Naive thymus-derived CD4-positive, alpha-beta T cell (primary cell): ENCODE results near the gene GDAP2. TPM values are rescaled to one million over a fixed set of nuclear protein-coding genes. Genes with fewer than 3 reads are reported as not detected.

Experiments used
- ATAC-seq: fragments of 150-1000 bp; cut with Tn5 transposase; 2 replicates; pipeline ENCODE4 v1.10.0; 2021; ENCODE audit warnings: mild to moderate bottlenecking, moderate library complexity
- CTCF ChIA-PET: fragments of 350-600 bp; sonication (Branson Sonifier 250); formaldehyde crosslinking; loops from one replicate; lab custom pipeline; 2021; ENCODE audit warnings: antibody characterized with exemption; lab: Charles Lee
- POLR2A ChIA-PET: fragments of 350-600 bp; sonication (Branson Sonifier 250); formaldehyde crosslinking; loops from one replicate; lab custom pipeline; 2021; ENCODE audit warnings: antibody characterized with exemption, inconsistent platforms; lab: Charles Lee
- DNase-seq, 9 donors: peaks; one replicate each; pipeline versions ENCODE4 v3.0.0 to v3.0.0-alpha.2; 2020 to 2022; ENCODE audit warnings: mixed read lengths in 1 of 9
- H3K27ac ChIP-seq: one replicate; pipeline ENCODE4 v1.7.0; 2013; ENCODE audit warnings: mild to moderate bottlenecking, low read depth, low read length, moderate library complexity
- H3K27me3 ChIP-seq, 2 donors: one replicate each; pipeline ENCODE4 v1.7.0; 2013; ENCODE audit warnings: low read length in 2 of 2, mild to moderate bottlenecking in 2 of 2, moderate library complexity in 2 of 2; ENCODE audit not compliant: control insufficient read depth in 2 of 2, insufficient read depth in 2 of 2
- H3K36me3 ChIP-seq, 3 experiments: 1 replicate in 2 of 3; 2 replicates in 1 of 3; pipeline ENCODE4 v1.7.0; 2013; ENCODE audit warnings: low read length in 3 of 3, mild to moderate bottlenecking in 3 of 3, moderate library complexity in 1 of 3; ENCODE audit not compliant: insufficient read depth in 3 of 3, control insufficient read depth in 2 of 3
- H3K4me1 ChIP-seq, 2 donors: one replicate each; pipeline ENCODE4 v1.7.0; 2013; ENCODE audit warnings: low read length in 2 of 2, mild to moderate bottlenecking in 2 of 2, moderate library complexity in 1 of 2; ENCODE audit not compliant: control insufficient read depth in 2 of 2, insufficient read depth in 2 of 2
- H3K4me3 ChIP-seq: 2 replicates; pipeline ENCODE4 v1.7.0; 2013; ENCODE audit warnings: mild to moderate bottlenecking, low read length
- H3K9me3 ChIP-seq, 3 experiments: 1 replicate in 2 of 3; 2 replicates in 1 of 3; pipeline ENCODE4 v1.7.0; 2013; ENCODE audit warnings: low read length in 3 of 3; ENCODE audit not compliant: control insufficient read depth in 2 of 3
- H3K27ac Mint-ChIP-seq, 9 donors: one replicate each; pipeline ENCODE4 v1.8.0; 2020 to 2022; ENCODE audit warnings: mixed read lengths in 9 of 9, mild to moderate bottlenecking in 8 of 9, moderate library complexity in 5 of 9, inconsistent platforms in 2 of 9
- H3K27me3 Mint-ChIP-seq, 5 donors: one replicate each; pipeline ENCODE4 v1.8.0; 2021 to 2022; ENCODE audit warnings: mixed read lengths in 5 of 5, mild to moderate bottlenecking in 1 of 5
- H3K36me3 Mint-ChIP-seq, 5 donors: one replicate each; pipeline ENCODE4 v1.8.0; 2020 to 2022; ENCODE audit warnings: mixed read lengths in 5 of 5, mild to moderate bottlenecking in 3 of 5, inconsistent platforms in 1 of 5
- H3K4me1 Mint-ChIP-seq, 7 donors: one replicate each; pipeline ENCODE4 v1.8.0; 2020 to 2022; ENCODE audit warnings: mixed read lengths in 7 of 7, mild to moderate bottlenecking in 3 of 7, inconsistent platforms in 1 of 7
- H3K4me3 Mint-ChIP-seq, 10 donors: one replicate each; pipeline ENCODE4 v1.8.0; 2020 to 2022; ENCODE audit warnings: mild to moderate bottlenecking in 10 of 10, mixed read lengths in 10 of 10, moderate library complexity in 6 of 10, inconsistent platforms in 2 of 10
- H3K9me3 Mint-ChIP-seq, 11 donors: one replicate each; pipeline ENCODE4 v1.8.0; 2020 to 2022; ENCODE audit warnings: mixed read lengths in 11 of 11, mild to moderate bottlenecking in 4 of 11, inconsistent platforms in 1 of 11, moderate library complexity in 1 of 11
- intact Hi-C, 2 donors: fragments of 100-400 bp; cut with micrococcal nuclease; formaldehyde crosslinking; loops; one replicate each; pipeline ENCODE4 v1.15.1; 2023
- polyA plus RNA-seq, 2 donors: library from polyadenylated mRNA; unstranded; fragments of 300-500 nt; fragmentation: Illumina TruSeq; gene quantifications; one replicate each; pipeline ENCODE4 v1.2.3, GENCODE V29; 2021
- total RNA-seq, 6 experiments: library from RNA in 5 of 6; stranded (reverse) in 5 of 6; gene quantifications; 1 replicate in 5 of 6; 2 replicates in 1 of 6; pipeline ENCODE4 v1.2.3 and lab custom pipeline; 2021 to 2026

Gene GDAP2
- total and polyA plus RNA-seq, 7 experiments from 2014 or later, result 9.7 to 31.2 (median 24.9) TPM

- no peak for DNase-seq
- CTCF ChIA-PET, result no interaction called here
Measured at GRCh38 chr1:117817629-117818028, 111.8 kb downstream of the GDAP2 start.

GRCh38 chr1:117815926-117816325 lies 113.5 kb downstream of the GDAP2 start:
- intact Hi-C loops, result no loop called here
- DNase-seq, result no peak
- no peaks in the 10 kb centered on the region for H3K27me3 ChIP-seq
- H3K4me3 ChIP-seq, result no peak overlapping the region
- H3K4me1 Mint-ChIP-seq, result peaks cover 0 to under 1% (median 0%) of the 10 kb centered on the region in 7 donors
- H3K4me3 Mint-ChIP-seq, result no peak overlapping the region
- H3K9me3 ChIP-seq, result peaks cover 0 to 2% (median 0%) of the 10 kb centered on the region in 3 experiments
- peaks cover 0 to 13% (median 6%) of the 10 kb centered on the region in 5 donors for H3K27me3 Mint-ChIP-seq
- no peak overlapping the region for H3K27ac ChIP-seq
- peaks cover 0 to 5% (median 0%) of the 10 kb centered on the region in 11 donors for H3K9me3 Mint-ChIP-seq
- no peaks in the 10 kb centered on the region for H3K4me1 ChIP-seq
- ATAC-seq, result no peak
- CTCF ChIA-PET, result no interaction called here
- H3K36me3 ChIP-seq, result no peaks in the 10 kb centered on the region
- H3K36me3 Mint-ChIP-seq, result no peaks in the 10 kb centered on the region
- POLR2A ChIA-PET, result no interaction called here
- no peak overlapping the region for H3K27ac Mint-ChIP-seq

More at GRCh38 chr1:117817629-117818028, 111.8 kb downstream of the GDAP2 start:
- Mint-ChIP-seq H3K4me1 (no peaks in the 10 kb centered on the region), H3K36me3 (no peaks in the 10 kb centered on the region), H3K27ac (no peak overlapping the region), H3K4me3 (no peak overlapping the region), H3K9me3 (peaks cover 0 to 17% (median 2%) of the 10 kb centered on the region in 11 donors), H3K27me3 (peaks cover 0 to 13% (median 5%) of the 10 kb centered on the region in 5 donors)
- Histone ChIP-seq H3K36me3 (no peaks in the 10 kb centered on the region), H3K4me1 (no peaks in the 10 kb centered on the region), H3K27me3 (no peaks in the 10 kb centered on the region), H3K27ac (no peak overlapping the region), H3K4me3 (no peak overlapping the region), H3K9me3 (peaks cover 0 to 12% (median 0%) of the 10 kb centered on the region in 3 experiments)
- intact Hi-C loops, result no loop called here
- no peak for ATAC-seq
- POLR2A ChIA-PET, result no interaction called here

GRCh38 chr1:117814856-117815797 lies 114.3 kb downstream of the GDAP2 start:
- CTCF ChIA-PET, result no interaction called here
- no peak overlapping the region for H3K27ac Mint-ChIP-seq
- H3K9me3 Mint-ChIP-seq, result peaks cover 0 to 2% (median 0%) of the 10 kb centered on the region in 11 donors
- Histone ChIP-seq H3K36me3 (no peaks in the 10 kb centered on the region), H3K27me3 (no peaks in the 10 kb centered on the region), H3K4me1 (no peaks in the 10 kb centered on the region), H3K27ac (no peak overlapping the region), H3K9me3 (no peaks in the 10 kb centered on the region), H3K4me3 (no peak overlapping the region)
- H3K27me3 Mint-ChIP-seq, result peaks cover 0 to 13% (median 6%) of the 10 kb centered on the region in 5 donors
- no peaks in the 10 kb centered on the region for H3K36me3 Mint-ChIP-seq
- intact Hi-C loops, result no loop called here
- POLR2A ChIA-PET, result no interaction called here
- DNase-seq (no peak), ATAC-seq (no peak)
- H3K4me1 Mint-ChIP-seq, result peaks cover 0 to 5% (median 0%) of the 10 kb centered on the region in 7 donors
- H3K4me3 Mint-ChIP-seq, result no peak overlapping the region

Other genes with a start within 250 kb of the GDAP2 start
- gene WDR3, start 118 bp upstream of the GDAP2 start, total RNA-seq, result 10 to 100 TPM; 12.2 to 34.6 (median 30.0) TPM
- 10 to 100 TPM; 28.8 to 53.9 TPM for gene WDR3, start 118 bp upstream of the GDAP2 start, polyA plus RNA-seq